HG03558 (cell line): ENCODE measurements around the gene GZMM.

Source experiments
- ATAC-seq: cut with Tn5 transposase; IDR thresholded peaks from one replicate; pipeline ENCODE4 v1.9.1; 2021; ENCODE audit warnings: moderate number of reproducible peaks; ENCODE audit not compliant: unreplicated experiment; ENCODE audit errors: extremely low read depth

Gene GZMM

DNA sequence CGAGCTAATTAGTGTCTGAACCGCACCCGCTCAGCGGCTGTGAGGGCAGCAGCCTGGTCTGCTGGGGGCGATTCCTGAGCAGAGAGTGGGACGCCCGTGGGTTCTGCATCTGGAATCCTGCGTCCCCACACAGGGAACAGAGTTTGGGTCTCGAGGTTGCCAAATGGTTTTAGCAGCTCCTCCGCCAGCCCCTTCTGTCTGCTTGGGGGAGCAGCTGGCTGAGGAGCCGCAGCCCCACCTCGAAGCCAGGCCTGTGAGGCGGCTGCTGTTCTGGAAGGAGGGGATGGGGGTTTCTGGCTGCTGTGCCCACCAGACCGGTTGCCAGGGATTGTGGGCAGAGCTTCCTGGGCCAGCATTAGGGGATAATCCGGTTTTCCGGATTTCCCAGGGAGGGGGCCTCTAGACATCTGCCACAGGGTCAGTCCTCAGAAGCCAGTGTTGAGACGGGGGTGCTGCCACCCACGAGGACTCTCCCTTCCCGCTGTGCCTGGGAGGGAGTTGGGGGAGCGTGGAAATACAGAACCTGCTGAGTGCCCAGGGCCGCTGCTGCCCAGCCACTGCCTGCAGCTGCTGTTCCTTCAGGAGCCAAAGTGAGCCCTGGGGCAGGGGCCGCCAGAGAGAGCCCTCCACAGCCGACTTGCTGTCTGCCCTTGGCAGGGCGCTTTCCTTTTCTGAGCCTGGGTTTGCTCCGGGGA is 10.3 kb upstream of the GZMM start:
- no peak for ATAC-seq

DNA sequence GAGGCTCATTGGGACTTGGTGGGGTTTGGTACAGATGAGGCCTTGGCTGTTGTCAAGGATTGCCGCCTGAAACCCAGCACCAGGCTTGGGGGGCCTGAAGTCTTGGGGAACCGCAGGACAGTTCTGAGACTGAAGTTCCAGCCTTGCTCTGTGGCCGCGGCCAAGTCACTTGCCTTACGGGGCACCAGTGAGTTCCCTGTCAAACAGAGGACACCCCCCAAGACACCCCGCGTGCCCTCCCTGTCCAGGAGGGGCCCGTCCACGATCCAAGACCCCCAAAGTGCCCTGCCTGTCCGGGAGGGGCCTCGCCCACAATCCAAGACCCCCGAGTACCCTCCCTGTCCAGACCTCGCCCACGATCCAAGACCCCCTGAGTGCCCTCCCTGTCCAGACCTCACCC is 9.8 kb upstream of the GZMM start:
- no peak for ATAC-seq

- no peak for ATAC-seq
Measured at GRCh38 chr19:535017-535835, 8.6 kb upstream of the GZMM start.

DNA sequence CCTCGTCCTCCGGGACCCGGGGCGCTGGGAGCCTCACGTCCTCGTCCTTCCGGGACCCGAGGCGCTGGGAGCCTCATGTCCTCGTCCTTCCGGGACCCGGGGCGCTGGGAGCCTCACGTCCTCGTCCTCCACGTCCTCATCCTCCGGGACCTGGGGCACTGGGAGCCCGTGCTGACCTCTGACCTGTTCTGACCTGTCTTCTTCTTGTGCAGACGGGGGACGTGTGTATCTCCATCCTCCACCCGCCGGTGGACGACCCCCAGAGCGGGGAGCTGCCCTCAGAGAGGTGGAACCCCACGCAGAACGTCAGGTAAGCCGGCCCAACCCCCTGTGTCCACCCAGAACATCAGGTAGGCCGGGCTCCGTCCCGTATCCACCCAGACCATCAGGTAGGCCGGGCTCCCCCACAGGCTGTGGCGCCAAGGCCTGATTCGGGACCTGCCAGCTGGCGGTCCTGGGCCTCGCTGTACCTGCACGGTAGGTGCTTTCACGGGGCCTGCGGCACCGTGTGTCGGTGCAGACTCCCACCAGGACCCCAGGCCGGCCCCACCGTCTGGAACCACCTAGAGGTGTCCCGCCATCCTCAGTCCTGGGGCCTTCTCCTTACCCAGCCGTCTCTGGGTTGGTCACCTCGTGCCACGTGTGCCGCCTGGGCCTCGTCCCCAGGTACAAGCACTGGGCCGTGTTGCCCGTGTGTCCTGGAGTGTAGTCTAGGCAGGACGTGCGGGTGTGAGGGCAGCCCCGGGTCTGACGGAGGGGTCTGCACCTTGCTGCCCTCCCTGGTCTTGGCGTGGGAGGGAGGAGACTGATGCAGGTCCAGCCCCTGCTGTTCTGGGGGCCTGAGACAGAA is 7.6 kb upstream of the GZMM start:
- no peak for ATAC-seq

DNA sequence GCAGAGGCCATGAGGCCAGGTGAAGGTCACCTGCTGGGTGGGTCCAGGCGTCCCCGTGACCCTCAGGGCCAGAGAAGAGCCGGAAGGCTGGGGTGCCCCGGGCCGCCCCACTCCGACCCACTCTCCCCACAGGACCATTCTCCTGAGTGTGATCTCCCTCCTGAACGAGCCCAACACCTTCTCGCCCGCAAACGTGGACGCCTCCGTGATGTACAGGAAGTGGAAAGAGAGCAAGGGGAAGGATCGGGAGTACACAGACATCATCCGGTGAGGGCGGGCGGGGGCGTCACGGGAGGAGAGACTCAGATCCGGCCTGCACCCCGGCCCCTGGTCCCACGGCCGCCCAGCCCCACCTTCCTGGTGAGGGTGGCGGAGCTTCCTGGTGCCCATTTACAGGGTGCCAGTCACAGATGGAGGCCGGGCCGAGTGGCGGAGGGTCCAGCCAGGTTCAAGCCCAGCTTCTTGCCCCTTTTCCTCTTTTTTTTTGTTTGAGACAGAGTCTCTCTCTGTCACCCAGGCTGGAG is 6.9 kb upstream of the GZMM start:
- no peak for ATAC-seq

DNA sequence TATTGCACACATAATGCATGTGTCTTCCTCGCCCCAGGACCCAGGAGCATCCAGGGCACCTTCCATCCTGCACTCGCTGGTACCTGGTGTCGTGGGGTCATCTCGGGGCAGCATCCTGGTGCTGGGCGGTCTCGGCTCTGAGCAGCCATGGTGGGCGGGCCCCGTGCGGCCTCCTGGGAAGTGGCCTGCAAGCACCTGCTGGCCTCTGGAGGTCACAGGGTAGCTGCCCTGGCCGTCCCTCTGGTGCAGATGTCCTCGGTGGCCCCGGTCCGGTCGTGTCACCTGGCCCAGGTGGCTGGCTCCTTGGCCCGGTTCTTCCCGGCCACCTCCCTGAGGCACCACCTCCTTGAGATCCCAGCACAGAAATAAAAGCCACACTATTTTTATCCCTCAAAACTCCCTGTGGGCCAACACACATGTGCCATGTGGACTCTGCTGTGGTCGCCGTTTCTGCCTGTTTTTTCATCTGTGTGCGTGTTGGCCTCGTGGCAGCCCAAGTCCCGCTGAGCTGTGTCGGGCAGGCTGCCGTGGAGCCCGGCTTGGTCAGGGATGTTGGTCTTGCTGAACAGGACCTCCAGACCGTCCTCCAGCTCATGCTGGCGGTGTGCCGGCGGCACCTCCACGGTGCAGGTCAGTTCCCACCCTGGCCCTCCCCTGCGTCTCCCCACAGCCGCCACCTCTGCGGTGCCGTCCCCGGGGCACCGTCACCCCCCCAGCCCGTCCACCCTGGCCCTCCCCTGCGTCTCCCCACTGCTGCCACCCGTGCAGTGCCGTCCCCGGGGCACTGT is 5.0 kb upstream of the GZMM start:
- no peak for ATAC-seq

- no peak for ATAC-seq
Measured at GRCh38 chr19:539429-540030, 4.3 kb upstream of the GZMM start.

- ATAC-seq: no peak
Measured at GRCh38 chr19:540867-541637, 2.8 kb upstream of the GZMM start.

DNA sequence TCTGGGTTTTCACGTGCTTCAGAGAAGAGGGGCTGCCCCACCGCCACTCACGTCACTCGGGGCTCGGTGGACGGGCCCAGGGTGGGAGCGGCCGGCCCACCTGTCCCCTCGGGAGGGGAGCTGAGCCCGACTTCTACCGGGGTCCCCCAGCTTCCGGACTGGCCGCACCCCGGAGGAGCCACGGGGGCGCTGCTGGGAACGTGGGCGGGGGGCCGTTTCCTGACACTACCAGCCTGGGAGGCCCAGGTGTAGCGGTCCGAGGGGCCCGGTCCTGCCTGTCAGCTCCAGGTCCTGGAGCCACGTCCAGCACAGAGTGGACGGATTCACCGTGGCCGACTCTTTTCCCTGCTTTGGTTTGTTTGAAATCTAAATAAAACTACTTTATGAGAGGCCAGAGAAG is 2.2 kb upstream of the GZMM start:
- ATAC-seq: no peak

DNA sequence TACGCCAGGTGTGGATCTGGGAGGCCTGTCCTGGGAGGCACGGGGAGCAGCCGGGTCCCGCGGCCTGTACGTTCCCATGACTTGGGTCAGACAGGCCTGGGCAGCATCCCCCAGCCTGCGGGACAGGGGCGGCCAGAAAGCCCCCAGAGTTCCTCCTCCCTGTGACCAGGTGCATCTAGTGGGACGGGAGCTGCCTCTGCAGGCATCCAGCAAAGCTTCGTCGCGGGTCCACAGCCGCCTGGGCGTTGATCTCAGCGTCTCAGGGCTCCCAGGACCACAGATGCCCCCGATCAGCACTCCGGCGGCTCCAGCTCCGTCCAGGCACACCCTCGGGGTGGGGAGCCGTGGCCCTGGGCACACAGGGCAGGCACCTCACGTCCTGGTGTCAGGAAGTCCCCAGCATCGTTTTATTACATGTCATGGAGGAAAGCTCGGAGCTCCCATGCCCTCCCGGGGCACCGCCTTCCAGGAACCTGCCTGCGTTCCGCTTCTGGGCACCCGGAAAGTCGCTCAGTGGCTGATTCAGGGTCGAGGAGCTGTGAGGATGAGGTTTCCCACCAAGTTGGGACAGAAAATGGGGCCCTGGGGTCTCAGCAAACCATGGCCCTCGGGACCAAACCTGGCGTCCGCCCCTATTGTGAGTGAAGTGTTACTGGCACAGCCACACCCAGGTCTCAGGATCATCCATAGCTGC is 1.5 kb upstream of the GZMM start:
- ATAC-seq: no peak

DNA sequence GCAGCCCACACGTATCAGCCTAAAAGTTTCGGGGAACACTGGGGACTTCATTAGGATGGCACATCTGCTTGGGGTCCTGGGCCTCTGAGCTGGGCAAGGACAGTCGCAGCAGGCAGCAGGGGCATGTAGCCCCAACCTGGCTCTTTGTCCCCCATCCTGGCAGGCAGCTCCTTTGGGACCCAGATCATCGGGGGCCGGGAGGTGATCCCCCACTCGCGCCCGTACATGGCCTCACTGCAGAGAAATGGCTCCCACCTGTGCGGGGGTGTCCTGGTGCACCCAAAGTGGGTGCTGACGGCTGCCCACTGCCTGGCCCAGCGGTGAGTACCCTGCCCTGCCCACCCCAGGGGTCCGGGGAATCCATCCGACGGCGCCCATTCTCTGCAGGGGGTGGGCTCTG is 3.3 kb downstream of the GZMM start:
- ATAC-seq: no peak

GRCh38 chr19:547836-548720 is 4.2 kb downstream of the GZMM start:
- ATAC-seq: no peak

- ATAC-seq: no peak
Measured at GRCh38 chr19:548886-549830, 5.3 kb downstream of the GZMM start.

DNA sequence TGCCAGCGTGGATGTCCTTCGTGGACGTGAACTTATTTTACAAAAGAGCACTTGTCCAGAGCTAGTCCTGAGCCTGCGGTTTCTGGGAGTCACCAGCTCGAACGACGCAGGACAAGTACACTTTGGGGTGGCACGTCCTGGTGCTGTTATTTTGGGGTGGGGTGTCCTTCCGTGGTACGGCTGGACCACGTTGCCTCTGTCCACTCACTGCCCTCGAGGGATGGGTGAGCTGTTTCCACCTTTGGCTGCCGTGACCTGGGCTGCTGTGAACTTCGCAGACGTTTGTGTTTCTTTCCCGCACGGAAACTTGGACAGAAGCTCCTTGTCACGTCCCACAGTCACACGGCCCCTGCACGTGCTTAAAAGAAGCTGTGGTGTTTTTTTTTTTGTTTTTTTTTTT is 11.0 kb downstream of the GZMM start:
- no peak for ATAC-seq

DNA sequence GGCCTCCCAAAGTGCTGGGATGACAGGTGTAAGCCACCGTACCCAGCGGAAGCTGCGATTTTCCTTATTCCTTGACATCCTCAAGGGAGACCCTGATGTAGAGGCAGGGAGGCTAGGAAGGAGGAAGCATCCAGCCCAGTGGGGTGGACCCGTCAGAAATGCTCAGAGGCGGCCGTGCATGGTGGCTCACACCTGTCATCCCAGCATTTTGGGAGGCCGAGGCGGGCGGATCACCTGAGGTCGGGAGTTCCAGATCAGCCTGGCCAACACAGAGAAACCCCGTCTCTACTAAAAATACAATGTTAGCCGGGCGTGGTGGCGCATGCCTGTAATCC is 11.6 kb downstream of the GZMM start:
- no peak for ATAC-seq

DNA sequence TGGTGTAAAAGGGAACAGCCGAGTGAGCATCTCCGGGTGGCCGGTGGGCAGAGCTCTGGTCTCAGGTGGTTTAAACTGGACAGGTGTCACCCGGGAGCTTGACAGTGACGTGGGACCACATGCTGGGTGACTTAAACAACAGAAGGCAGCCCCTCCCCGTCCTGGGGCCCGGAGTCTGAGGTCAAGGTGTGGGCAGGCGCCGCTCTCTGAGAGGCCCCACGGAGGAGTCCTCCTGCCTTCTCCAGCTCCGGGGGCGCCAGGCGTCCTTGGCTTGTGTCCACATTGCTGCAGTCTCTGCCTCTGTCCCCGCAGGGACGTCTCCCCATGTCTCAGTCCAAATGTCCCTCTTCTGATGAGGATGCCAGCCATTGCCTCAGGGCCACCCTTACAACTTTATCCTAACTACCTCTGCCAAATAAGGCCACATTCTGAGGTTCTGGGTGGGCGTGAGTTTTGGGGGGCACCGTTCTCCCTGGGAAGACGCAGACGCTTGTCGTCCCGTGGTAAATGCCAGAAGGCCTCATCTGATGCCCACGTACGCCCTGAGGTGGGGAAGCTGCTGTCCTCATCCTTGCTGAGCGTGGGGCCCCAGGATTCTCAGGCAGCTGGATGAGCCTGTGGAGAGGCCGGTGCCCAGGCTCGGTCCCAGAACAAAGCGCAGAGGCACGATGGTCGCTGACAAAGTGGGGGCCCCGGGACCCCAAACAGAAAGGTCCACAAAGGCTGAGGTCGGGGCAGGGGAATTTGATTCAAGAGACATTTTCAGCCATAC is 12.9 kb downstream of the GZMM start:
- ATAC-seq: no peak
